ENCODE results near the gene PCSK6.

DNA sequence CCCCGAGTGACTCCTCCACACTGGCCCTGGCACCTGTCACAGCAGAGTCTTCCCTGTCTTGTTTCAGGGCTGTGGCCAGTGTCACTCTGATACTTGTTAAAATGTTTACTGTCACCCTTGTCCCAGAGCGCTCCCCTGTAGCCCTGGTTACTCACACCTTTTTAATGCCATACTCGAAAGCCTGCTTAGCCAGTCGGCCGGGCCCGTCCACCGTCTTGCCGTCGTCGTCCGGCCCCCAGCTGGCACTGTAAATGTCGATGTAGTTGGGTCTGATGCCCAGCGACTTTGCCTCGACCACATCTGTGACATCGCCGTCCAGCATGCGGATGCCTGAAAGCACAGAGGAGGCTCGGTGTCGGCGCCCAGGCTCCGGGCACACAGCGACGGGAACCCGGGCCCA lies 91.3 kb downstream of the PCSK6 start:
- TF ChIP-seq, protein P1, sequence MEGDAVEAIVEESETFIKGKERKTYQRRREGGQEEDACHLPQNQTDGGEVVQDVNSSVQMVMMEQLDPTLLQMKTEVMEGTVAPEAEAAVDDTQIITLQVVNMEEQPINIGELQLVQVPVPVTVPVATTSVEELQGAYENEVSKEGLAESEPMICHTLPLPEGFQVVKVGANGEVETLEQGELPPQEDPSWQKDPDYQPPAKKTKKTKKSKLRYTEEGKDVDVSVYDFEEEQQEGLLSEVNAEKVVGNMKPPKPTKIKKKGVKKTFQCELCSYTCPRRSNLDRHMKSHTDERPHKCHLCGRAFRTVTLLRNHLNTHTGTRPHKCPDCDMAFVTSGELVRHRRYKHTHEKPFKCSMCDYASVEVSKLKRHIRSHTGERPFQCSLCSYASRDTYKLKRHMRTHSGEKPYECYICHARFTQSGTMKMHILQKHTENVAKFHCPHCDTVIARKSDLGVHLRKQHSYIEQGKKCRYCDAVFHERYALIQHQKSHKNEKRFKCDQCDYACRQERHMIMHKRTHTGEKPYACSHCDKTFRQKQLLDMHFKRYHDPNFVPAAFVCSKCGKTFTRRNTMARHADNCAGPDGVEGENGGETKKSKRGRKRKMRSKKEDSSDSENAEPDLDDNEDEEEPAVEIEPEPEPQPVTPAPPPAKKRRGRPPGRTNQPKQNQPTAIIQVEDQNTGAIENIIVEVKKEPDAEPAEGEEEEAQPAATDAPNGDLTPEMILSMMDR (IDR thresholded peaks at IDR 0.05; ENCODE audit: low read depth, low read length, poor library complexity, severe bottlenecking): no peak
- TF ChIP-seq EZH2phosphoT487 (IDR thresholded peaks at IDR 0.05; ENCODE audit: borderline replicate concordance, low read length): no peak
